C4-2B (cell line): Measurements from ENCODE around the gene SMTNL2.

Source experiments
- H3K27ac ChIP-seq: fragments of 450-650 bp; 2 replicates; pipeline ENCODE4 v1.5.1; 2017
- CTCF ChIP-seq: fragments of 450-650 bp; conservative IDR thresholded peaks from 2 replicates; pipeline ENCODE4 v1.5.1; 2017; ENCODE audit warnings: mild to moderate bottlenecking
- ZFX ChIP-seq: fragments of 450-650 bp; IDR thresholded peaks from 2 replicates; pipeline ENCODE4 v1.6.1; 2017

SMTNL2 gene

DNA sequence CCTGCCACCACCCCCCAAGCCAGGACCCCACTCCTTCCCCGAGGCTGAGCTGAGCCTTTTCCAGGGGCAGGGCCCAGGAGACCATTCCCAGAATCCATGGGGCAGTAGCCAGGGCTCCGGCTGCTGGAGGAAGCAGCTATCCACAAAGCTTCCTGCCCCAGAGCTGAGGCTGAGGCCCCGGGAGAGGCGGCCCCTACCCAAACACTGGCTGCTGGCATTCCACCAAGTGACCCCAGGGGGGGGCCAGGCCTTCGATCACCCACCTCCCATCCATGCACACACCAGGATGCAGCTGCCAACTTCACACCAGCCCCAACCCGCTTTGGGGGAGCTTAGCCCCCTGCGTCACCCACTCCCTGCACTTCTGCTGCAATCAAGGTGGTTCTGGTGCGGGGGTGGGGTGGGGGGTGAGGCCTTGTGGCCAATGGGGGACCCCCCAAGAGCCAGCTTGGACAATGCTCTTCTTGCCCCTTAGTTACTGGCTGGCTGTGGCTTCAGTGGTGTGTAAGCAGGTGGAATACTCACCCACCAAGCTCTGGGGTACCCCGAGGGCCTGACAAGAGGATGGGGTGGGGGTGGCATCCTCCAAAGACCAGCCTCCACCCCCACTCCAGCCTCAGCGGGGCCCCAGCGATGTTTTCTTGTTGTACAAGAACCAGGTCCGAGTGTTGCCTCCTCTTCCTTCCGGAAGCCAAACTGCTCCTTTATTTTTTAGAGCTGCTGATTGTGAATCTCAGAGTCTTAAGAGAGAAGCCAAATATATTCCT lies 45.9 kb upstream of the SMTNL2 start:
- H3K27ac ChIP-seq = no peak overlapping the region
- TF ChIP-seq ZFX = no peak
- no peak for TF ChIP-seq CTCF

- no peak for TF ChIP-seq ZFX
- no peak for TF ChIP-seq CTCF
- no peak overlapping the region for H3K27ac ChIP-seq
Observed at GRCh38 chr17:4539025-4539424, 45.3 kb upstream of the SMTNL2 start.

- no peak for TF ChIP-seq ZFX
- no peak for TF ChIP-seq CTCF
Observed at GRCh38 chr17:4539576-4540223, 44.6 kb upstream of the SMTNL2 start.

DNA sequence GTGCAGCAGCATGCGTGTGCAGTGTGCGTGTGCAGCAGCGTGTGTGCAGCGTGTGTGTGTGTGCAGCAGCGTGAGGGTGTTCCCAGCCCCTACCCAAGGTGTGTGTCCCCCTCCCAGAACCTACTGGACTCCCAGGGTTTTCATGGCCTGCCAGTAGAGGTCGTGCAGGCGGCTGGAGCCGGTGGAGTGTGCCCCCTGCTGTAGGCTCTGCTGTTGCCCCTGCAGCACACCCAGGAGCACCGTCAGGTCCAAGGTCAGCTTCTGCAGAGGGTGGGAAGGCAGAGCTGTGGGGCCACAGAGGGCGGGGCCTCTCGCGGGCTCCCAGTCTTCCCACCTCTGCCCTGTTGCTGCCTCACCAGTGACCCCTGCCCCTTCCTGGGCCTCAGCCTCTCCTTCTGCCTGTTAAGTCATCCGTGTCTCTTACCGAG lies 44.1 kb upstream of the SMTNL2 start:
- no peak overlapping the region for H3K27ac ChIP-seq
- no peak for TF ChIP-seq ZFX
- no peak for TF ChIP-seq CTCF

More at GRCh38 chr17:4539576-4540223, 44.6 kb upstream of the SMTNL2 start:
- no peak overlapping the region for H3K27ac ChIP-seq

GRCh38 chr17:4540687-4541327 lies 43.5 kb upstream of the SMTNL2 start:
- H3K27ac ChIP-seq = no peak overlapping the region
- no peak for TF ChIP-seq CTCF
- no peak for TF ChIP-seq ZFX

DNA sequence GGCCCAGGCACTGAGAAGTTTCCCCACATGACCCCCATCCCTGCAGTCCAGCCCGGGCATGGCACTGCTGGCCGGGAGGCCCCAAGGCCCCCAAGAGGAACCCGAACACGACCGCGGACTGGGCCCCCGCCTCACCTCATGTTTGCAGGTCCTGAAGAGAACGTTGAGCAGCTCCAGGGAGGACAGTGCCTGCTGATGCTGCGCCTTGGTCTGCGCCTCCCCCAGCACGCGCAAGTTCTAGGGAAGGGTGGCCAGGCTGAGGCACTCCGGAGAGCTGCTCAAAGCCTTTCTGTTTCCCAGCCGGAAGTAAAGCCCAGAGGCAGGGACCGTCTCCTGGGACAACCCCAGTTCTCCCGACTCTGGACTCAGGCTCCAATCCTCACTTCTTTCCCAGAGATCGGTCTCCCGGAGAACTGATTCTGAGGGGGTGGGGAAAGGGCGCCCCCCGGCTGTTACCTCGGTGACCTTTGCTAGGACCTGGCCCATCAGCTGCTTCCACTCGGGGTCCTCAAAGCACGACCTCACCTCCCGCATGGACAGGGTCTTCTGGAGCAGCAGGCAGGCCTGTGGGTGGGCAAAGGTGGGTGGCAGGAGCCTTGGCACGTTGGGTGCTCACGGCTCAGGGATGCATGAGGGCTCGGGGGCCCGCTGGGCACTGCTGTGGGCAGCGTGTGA lies 42.9 kb upstream of the SMTNL2 start:
- no peak overlapping the region for H3K27ac ChIP-seq
- TF ChIP-seq ZFX (no peak), CTCF (no peak)
